22Rv1 (cell line): ENCODE data around the gene ATOH1.

ENCODE experiments used
- ZFX ChIP-seq: fragments of 450-650 bp; IDR thresholded peaks from 2 replicates; pipeline ENCODE4 v1.6.1; 2017; ENCODE audit warnings: antibody characterized with exemption, borderline replicate concordance
- TF ChIP-seq, protein P1 (sequence below): fragments of 450-650 bp; IDR thresholded peaks from 2 replicates; pipeline ENCODE4 v1.5.1; 2017; ENCODE audit warnings: mild to moderate bottlenecking

- TF ChIP-seq, protein P1, sequence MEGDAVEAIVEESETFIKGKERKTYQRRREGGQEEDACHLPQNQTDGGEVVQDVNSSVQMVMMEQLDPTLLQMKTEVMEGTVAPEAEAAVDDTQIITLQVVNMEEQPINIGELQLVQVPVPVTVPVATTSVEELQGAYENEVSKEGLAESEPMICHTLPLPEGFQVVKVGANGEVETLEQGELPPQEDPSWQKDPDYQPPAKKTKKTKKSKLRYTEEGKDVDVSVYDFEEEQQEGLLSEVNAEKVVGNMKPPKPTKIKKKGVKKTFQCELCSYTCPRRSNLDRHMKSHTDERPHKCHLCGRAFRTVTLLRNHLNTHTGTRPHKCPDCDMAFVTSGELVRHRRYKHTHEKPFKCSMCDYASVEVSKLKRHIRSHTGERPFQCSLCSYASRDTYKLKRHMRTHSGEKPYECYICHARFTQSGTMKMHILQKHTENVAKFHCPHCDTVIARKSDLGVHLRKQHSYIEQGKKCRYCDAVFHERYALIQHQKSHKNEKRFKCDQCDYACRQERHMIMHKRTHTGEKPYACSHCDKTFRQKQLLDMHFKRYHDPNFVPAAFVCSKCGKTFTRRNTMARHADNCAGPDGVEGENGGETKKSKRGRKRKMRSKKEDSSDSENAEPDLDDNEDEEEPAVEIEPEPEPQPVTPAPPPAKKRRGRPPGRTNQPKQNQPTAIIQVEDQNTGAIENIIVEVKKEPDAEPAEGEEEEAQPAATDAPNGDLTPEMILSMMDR, result no peak
- no peak for TF ChIP-seq ZFX
Observed at GRCh38 chr4:93802045-93802444, 26.5 kb upstream of the ATOH1 start.
